A673 (cell line): ENCODE data around the gene PRRC2A.

Experiments used
- CTCF ChIP-seq: fragments of 300-800, 200-600 bp; sonication (generic); conservative IDR thresholded peaks from 2 replicates; pipeline ENCODE4 v1.5.1; 2017; ENCODE audit warnings: low read depth, mild to moderate bottlenecking, antibody characterized with exemption, low read length, moderate library complexity, mixed read lengths
- EZH2 ChIP-seq: fragments of 200-600 bp; sonication (generic); IDR thresholded peaks from 2 replicates; pipeline ENCODE4 v1.6.1; 2017; ENCODE audit warnings: borderline replicate concordance, low read depth, mild to moderate bottlenecking, mixed read lengths, antibody characterized with exemption, low read length; ENCODE audit not compliant: poor library complexity, severe bottlenecking

- TF ChIP-seq CTCF (no peak), EZH2 (no peak)
These were observed 7.3 kb downstream of the PRRC2A start for GRCh38 chr6:31627690-31628287.
